Activated B cell treated with CpG ODN at 0.5 μM for 24 hours (primary cell): Measurements from ENCODE around the gene BMERB1. TPM values are rescaled to one million over a fixed set of nuclear protein-coding genes. Genes with fewer than 3 reads are reported as not detected.
"Not testable (repeated sequence)": the region's sequence is repeated elsewhere in the genome, so short reads cannot be mapped to it uniquely, and the experiment has no call there.

Experiments used
- ATAC-seq: fragments of 200-7000 bp; cut with Tn5 transposase; one replicate; pipeline ENCODE4 v1.10.0; 2021; ENCODE audit warnings: low read depth, mild to moderate bottlenecking, moderate library complexity
- CTCF ChIA-PET: fragments of 350-600 bp; sonication (Branson Sonifier 250); formaldehyde crosslinking; loops from one replicate; lab custom pipeline; 2021; ENCODE audit warnings: antibody characterized with exemption; lab: Charles Lee
- POLR2A ChIA-PET: fragments of 350-600 bp; sonication (Branson Sonifier 250); formaldehyde crosslinking; loops from one replicate; lab custom pipeline; 2021; ENCODE audit warnings: antibody characterized with exemption; lab: Charles Lee
- DNase-seq: peaks from one replicate; pipeline ENCODE4 v3.0.0; 2022
- H3K27ac Mint-ChIP-seq: one replicate; pipeline ENCODE4 v1.8.0; 2020; ENCODE audit warnings: mixed read lengths
- H3K27me3 Mint-ChIP-seq: one replicate; pipeline ENCODE4 v1.8.0; 2021; ENCODE audit warnings: mixed read lengths
- H3K36me3 Mint-ChIP-seq: one replicate; pipeline ENCODE4 v1.8.0; 2021; ENCODE audit warnings: low read depth, mixed read lengths
- H3K4me1 Mint-ChIP-seq: one replicate; pipeline ENCODE4 v1.8.0; 2021; ENCODE audit warnings: mixed read lengths
- H3K4me3 Mint-ChIP-seq: one replicate; pipeline ENCODE4 v1.8.0; 2020; ENCODE audit warnings: mild to moderate bottlenecking, mixed read lengths
- H3K9me3 Mint-ChIP-seq: one replicate; pipeline ENCODE4 v1.8.0; 2020; ENCODE audit warnings: mixed read lengths
- CTCF ChIP-seq: fragments of 200-600 bp; IDR thresholded peaks from one replicate; pipeline ENCODE4 v1.8.0; 2022; ENCODE audit warnings: antibody characterized with exemption, mild to moderate bottlenecking
- intact Hi-C: fragments of 100-400 bp; cut with micrococcal nuclease; formaldehyde crosslinking; loops from one replicate; pipeline ENCODE4 v1.15.1; 2024
- total RNA-seq: library from RNA; stranded (reverse); gene quantifications from 2 replicates; pipeline ENCODE4 v1.2.3, GENCODE V29; 2022

BMERB1 gene
- total RNA-seq, 1 donor from 2014 or later, result 7.1 TPM

- no peak for TF ChIP-seq CTCF
- no peaks in the 10 kb centered on the region for H3K4me1 Mint-ChIP-seq
- ChIA-PET POLR2A (no interaction called here), CTCF (no interaction called here)
- H3K4me3 Mint-ChIP-seq, result no peak overlapping the region
- ATAC-seq (no peak), DNase-seq (no peak)
- H3K27me3 Mint-ChIP-seq, result no peaks in the 10 kb centered on the region
- H3K36me3 Mint-ChIP-seq, result no peaks in the 10 kb centered on the region
- intact Hi-C loops, result no loop called here
- H3K27ac Mint-ChIP-seq, result no peak overlapping the region
- H3K9me3 Mint-ChIP-seq, result peaks cover 2% of the 10 kb centered on the region
These were observed 32.7 kb downstream of the BMERB1 start for GRCh38 chr16:15466886-15467781.

GRCh38 chr16:15476971-15477370 lies 42.6 kb downstream of the BMERB1 start:
- H3K36me3 Mint-ChIP-seq, POLR2A ChIA-PET, DNase-seq, H3K4me1 Mint-ChIP-seq, intact Hi-C loops, H3K4me3 Mint-ChIP-seq, H3K9me3 Mint-ChIP-seq, H3K27ac Mint-ChIP-seq, ATAC-seq, H3K27me3 Mint-ChIP-seq, CTCF ChIA-PET: not testable (repeated sequence)

- ATAC-seq (no peak), DNase-seq (no peak)
- Mint-ChIP-seq H3K36me3 (no peaks in the 10 kb centered on the region), H3K9me3 (peaks cover 3% of the 10 kb centered on the region), H3K27ac (no peak overlapping the region), H3K27me3 (no peaks in the 10 kb centered on the region), H3K4me3 (no peak overlapping the region), H3K4me1 (no peaks in the 10 kb centered on the region)
- intact Hi-C loops, result no loop called here
- POLR2A ChIA-PET, result no interaction called here
- CTCF ChIA-PET, result no interaction called here
- TF ChIP-seq CTCF, result no peak
These were observed 43.4 kb downstream of the BMERB1 start for GRCh38 chr16:15477802-15478201.

DNA sequence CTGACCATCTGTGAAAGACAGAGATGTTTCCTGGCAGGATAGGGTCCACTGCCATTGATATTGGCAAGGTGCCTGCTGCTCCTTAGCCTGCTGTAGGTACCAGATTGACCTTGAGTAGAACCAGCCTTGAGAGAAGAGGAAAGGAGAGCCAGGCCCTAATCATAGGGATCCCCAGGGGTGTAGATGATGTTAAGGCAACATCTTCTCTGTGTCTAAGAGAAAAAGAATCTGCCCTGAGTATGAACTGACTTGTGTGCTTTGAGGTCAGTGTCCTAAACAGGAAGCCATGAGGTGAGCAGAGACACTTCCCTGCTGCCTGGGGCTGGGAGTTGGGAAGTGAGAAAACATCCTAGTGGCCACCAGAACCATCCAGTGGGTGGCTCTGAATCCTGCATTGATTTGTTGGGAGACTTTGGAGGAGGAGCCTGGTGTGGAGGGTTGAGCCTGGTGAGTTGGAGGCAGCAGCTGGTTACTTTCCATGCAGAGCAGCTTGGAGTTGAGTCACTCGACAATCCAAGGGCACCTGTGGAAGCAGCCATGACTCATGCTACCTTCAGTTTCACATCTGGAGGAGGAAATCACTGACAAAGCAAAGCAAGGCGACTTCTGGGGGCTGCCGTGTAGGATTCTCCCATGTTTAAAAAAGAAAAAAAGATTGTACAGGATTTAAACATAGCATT lies 47.8 kb downstream of the BMERB1 start:
- ATAC-seq (no peak), DNase-seq (no peak)
- Mint-ChIP-seq H3K4me3 (no peak overlapping the region), H3K9me3 (no peaks in the 10 kb centered on the region), H3K4me1 (peaks cover 9% of the 10 kb centered on the region), H3K36me3 (no peaks in the 10 kb centered on the region), H3K27me3 (no peaks in the 10 kb centered on the region), H3K27ac (no peak overlapping the region)
- no peak for TF ChIP-seq CTCF
- CTCF ChIA-PET, result no interaction called here
- POLR2A ChIA-PET, result no interaction called here
- intact Hi-C loops, result no loop called here

DNA sequence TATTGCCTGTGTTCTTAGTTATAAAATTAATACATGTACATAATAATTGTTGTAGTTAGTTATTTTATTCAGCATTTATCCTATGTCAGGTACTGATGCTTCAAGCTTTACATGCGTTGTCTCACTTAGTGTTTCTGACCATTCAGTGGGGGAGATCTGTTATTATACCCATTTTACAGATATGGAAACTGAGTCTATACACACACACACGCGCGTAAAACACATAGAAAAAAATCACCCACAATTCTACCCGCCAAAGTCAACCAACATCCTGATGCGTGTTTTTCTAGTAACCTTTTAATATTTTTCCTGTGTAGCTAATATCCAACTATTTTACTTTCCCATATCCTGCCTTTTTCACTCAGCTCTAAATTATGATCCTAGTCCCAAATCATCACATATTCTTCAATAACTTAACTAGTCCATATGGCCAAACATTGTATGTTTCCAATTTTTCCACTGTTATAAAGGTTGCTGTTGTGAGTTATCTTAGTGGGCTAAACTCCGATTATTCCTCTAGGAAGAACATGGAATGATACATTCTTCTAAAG lies 48.4 kb downstream of the BMERB1 start:
- ATAC-seq, result no peak
- H3K27me3 Mint-ChIP-seq, result no peaks in the 10 kb centered on the region
- intact Hi-C loops, result no loop called here
- no peaks in the 10 kb centered on the region for H3K36me3 Mint-ChIP-seq
- H3K4me3 Mint-ChIP-seq, result no peak overlapping the region
- peaks cover 9% of the 10 kb centered on the region for H3K4me1 Mint-ChIP-seq
- POLR2A ChIA-PET, result no interaction called here
- TF ChIP-seq CTCF, result no peak
- H3K9me3 Mint-ChIP-seq, result no peaks in the 10 kb centered on the region
- no peak for DNase-seq
- no peak overlapping the region for H3K27ac Mint-ChIP-seq
- CTCF ChIA-PET, result no interaction called here
